ENCODE results near the gene ANKRD49.
"Not testable (repeated sequence)": the region's sequence is repeated elsewhere in the genome, so short reads cannot be mapped to it uniquely, and the experiment has no call there.

Gene ANKRD49, protein sequence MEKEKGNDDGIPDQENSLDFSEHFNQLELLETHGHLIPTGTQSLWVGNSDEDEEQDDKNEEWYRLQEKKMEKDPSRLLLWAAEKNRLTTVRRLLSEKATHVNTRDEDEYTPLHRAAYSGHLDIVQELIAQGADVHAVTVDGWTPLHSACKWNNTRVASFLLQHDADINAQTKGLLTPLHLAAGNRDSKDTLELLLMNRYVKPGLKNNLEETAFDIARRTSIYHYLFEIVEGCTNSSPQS

GRCh38 chr11:94493281-94494125, at the start of gene ANKRD49, which contains the start of gene MRE11:
Gene ANKRD49, plus strand, starts transcription at chr11:94493984. Its CDS starts 2,710 bp downstream, at chr11:94496694.
Gene MRE11, minus strand, starts transcription at chr11:94493844. Its CDS starts 1,043 bp downstream, at chr11:94492801.
- DNase-seq: peak; percentile 92

GRCh38 chr11:94445641-94446040, 48.1 kb upstream of the ANKRD49 start:
- DNase-seq: no peak

DNA sequence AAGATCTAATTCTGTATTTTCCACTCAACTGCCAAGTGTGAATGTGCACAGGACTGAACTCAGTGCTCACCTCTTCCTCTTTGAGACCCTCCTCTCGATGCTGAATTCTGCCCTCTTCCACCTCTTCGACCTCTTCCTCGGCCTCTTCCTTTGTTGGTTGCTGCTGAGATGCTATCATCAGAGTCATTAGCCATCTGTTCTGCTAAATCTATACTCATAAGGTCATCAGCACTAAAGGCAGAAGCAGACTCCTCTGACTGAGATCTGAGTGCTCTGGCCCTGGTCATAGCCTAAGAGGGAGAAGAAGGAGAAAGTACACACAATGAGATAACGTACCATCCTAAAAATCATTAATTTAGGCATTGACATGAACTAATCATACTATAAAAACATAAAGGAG, 46.6 kb upstream of the ANKRD49 start:
- no peak for DNase-seq

DNA sequence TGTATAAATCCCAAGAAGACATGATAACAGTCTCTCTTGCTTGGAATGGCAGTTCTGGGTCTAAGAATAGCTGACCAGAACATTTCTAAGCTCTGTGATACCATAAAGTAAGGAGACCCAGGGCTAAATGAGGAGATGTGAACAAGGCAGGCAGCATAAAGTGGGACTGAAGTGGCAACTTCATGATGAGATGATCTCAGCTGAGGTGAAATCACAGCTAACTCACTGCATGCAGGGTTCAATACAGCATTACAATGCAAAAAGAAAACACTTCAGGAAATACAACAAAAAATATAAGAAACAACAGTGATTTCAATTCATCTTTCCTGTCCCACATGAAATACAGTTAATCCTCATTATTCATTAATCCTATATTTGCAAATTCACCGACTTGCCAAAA, 44.8 kb upstream of the ANKRD49 start:
- DNase-seq: no peak

GRCh38 chr11:94449437-94449836, 44.3 kb upstream of the ANKRD49 start:
- no peak for DNase-seq

GRCh38 chr11:94450048-94450447, 43.7 kb upstream of the ANKRD49 start:
- no peak for DNase-seq

- no peak for DNase-seq
Measured at GRCh38 chr11:94452988-94453387, 40.8 kb upstream of the ANKRD49 start.

GRCh38 chr11:94454301-94454700, 39.5 kb upstream of the ANKRD49 start:
- no peak for DNase-seq

DNA sequence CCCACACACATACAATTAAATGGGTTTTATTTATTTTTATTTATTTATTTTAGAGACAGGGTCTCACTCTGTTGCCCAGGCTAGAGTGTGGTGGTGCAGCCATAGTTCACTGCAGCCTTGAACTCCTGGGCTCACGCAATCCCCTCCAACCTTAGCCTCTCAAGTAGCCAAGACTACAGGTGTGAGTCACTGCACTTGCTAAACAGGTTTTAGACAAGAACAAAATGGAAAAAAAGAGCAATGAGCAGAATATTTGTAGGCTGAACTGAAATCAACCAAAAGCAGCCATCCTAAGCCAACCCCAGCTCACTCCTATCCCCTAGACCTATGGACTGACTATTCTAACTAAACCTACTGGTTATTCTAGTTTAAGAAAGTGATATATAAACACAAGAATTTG, 37.9 kb upstream of the ANKRD49 start:
- DNase-seq: no peak

DNA sequence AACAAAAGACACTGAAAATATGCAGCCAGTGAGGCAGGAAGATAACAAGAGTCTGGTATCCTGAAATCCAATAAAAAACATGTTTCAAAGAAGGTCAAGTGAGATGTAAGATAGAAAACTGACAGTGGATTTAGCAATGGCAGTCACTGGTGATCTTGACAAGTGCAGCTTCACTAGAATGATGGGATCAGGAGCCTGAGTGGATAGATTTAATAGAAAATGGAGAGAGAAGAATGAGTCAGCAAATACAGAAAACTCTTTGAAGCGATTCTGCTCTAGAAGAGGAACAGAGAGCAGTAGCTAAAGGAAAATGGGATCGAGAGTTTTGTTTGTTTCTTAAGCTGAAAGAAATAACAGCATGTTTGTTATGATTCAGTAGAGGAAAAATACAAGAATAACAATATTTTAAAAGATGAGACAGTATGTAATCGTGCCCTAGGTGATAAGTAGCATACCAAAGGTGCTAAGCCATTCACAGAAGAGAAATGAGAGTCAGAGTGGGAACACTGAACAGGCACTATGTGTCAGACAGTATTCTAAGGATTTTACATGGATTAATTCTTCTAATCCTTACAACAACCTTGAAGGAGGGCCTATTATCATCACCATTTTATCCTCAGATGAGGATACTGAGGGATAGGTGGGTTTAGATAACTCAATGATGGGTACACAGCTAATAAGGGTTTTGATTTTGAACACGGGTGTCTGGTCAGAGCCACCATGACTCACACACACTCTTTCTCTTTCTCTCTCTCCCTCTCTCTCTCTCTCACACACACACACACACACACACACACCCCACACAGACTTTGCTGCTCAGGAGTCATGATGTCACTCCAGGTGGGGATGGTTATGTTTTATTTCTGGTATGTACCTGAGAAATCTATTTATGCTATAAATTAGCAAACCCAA, 36.4 kb upstream of the ANKRD49 start:
- DNase-seq: no peak

DNA sequence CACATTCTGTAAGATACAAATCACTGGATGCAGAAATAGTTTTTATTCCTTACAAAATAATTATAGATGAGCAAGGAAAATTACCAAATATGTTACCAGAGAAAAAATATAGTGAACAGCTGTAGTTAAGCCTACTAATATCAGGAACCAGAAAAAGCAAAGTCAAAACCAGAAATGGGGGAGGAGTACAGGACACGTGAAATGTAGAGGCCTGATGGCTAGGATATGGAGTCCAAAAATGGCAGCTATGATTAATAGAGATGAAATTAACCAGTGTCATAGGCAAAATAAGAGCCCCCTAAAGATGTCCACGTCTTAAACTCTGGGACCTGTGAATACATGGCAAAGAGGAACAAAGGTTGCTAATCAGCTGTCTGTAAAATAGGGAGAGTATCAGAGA, 34.2 kb upstream of the ANKRD49 start:
- no peak for DNase-seq

DNA sequence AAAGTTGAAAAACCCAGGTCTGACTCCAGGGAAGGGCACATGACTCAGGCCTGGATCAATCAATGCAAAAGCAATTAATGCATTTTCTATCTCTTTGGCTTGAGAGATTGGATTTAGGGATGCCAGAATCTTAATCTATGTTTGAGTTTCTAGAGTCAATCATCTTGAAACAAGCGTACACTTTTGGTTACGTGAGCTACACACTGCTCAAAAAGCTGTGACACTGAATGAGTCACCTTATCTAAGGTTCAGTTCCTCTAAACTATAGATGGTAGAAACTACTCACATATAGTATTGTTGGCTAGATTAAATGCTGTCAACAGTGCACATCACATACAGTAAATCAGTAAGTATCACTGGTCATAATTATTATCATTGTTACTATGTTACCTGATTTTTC, 24.4 kb upstream of the ANKRD49 start:
- DNase-seq: no peak

DNA sequence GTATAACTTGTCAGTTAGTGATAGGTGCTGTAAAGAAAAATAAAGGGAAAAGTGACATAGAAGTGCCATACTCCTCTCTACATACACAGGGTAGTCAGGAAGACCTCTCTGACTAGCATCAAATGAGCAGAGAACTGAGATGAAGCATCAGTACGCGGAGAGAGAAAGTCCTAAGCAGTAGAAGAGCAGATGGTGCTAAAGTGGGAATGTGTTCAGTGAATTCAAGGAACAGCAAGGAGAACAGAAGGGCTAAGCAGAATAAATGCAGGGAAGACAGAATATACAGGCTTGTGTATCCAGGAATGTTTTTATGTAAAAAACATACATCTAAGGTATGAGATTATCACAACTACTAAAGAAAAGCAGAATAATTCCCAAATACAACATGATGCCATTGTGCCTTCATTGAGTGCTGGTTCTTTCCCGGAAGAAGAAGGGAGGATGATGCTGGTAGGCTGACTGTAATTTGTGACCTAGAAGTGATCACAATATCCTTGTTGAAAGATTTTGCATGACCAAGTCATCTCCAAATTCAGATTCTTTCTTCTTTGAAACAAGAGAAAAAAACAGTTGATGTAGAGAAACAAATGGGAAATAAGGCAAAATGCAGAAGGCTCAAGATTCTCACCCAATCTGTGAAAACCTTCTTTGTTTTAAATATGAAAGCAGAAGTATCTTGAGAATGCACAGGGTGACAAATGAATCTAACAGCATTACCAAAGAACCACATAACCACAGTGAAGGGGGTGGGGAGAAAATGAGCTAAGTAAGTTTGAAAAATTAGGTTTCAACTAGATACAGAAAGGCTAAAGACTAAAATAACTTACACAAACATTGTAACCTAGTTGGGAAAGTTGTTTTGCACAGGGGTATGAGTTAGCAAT, 20.6 kb upstream of the ANKRD49 start:
- DNase-seq: no peak

GRCh38 chr11:94477624-94478023, 16.2 kb upstream of the ANKRD49 start:
- DNase-seq: no peak

DNA sequence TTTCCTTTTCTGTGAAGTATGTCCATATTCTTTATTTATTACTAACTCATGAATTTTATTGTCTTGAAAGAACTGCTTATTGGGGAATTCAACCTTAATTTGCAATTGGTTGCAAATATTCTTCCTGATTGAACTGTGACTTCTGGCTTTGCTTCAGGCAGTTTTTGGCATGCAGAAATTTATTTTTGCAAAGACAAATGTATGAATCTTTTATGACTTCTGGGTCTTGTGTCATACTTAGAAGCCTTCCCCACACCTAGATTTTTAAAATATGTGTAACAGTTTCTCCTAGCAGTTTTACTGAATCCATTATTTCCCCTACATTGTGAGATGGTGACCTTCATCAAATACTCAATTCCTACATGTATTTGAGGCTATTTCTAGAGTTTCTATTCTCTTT, 12.4 kb upstream of the ANKRD49 start:
- DNase-seq: no peak

- DNase-seq: no peak
Measured at GRCh38 chr11:94486068-94486467, 7.7 kb upstream of the ANKRD49 start.

DNA sequence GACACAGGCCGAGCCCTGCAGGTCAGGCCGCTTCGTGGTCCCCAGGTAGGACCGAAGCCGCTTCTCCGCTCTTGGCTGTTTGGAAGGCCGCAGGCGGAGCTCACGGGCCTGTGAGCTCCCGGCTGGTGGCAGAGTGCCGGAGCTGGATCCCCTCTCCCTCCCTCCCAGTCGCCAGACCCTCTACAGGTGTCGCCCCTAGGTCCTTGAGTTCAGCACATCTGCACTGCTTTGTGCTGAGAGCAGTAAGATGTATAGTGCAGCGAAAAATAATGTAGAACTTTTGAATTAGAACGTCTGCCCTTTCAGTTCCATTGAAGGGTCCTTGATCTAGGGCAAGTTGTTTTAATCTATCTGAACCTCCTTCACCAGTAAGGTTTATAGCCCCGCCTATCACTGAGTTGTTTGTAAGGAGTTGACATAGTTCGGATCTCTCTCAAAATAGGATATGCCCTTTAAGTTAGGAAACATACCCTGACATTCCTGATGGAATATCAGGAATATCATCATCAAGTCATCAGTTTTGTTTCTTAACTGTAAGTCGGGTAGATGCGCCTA, 419 bp downstream of the ANKRD49 start:
- no peak for DNase-seq

DNA sequence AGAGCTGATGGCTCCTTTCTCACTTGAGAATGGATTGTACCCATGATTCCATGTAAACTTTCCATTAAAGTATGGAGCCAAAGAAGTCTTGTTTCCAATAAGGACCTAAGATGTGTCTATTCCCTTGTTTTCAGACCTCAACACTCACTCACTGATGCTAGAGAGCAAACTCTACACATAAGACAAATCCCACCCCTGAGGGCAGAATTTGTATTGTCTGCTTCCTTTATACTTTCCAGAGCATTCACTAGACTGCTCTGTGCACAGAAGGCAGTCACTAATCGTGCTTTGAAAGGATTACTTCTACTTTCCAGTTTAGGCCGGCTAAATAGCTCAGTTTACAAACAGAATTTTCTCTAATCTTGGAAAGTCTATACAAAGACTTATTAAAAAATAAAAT, 6.4 kb downstream of the ANKRD49 start:
- no peak for DNase-seq

- no peak for DNase-seq
Measured at GRCh38 chr11:94501522-94501921, 7.7 kb downstream of the ANKRD49 start.

GRCh38 chr11:94504689-94505293, 11.0 kb downstream of the ANKRD49 start:
- peak; percentile 35 for DNase-seq

GRCh38 chr11:94506513-94506912, 12.7 kb downstream of the ANKRD49 start:
- DNase-seq: not testable (repeated sequence)

Data from NCI-H1417 treated with DMSO at 0.1 percent for 48 hours (cell line).